Measurements from ENCODE around the gene CMIP.

Gene CMIP

GRCh38 chr16:81659249-81659648, 214.6 kb downstream of the CMIP start:
- no peak for DNase-seq (ENCODE audit: low read depth)

- no peak for DNase-seq (ENCODE audit: low read depth)
These were observed 216.5 kb downstream of the CMIP start for GRCh38 chr16:81661082-81661481.

- DNase-seq (ENCODE audit: low read depth) = no peak
These were observed 219.5 kb downstream of the CMIP start for GRCh38 chr16:81664153-81664552.

GRCh38 chr16:81665588-81665987, 221.0 kb downstream of the CMIP start:
- no peak for DNase-seq (ENCODE audit: low read depth)

- no peak for DNase-seq (ENCODE audit: low read depth)
These were observed 221.5 kb downstream of the CMIP start for GRCh38 chr16:81666113-81666512.

- no peak for DNase-seq (ENCODE audit: low read depth)
These were observed 223.9 kb downstream of the CMIP start for GRCh38 chr16:81668243-81669097.

- no peak for DNase-seq (ENCODE audit: low read depth)
These were observed 225.1 kb downstream of the CMIP start for GRCh38 chr16:81669473-81670350.

GRCh38 chr16:81671738-81672597, 227.4 kb downstream of the CMIP start:
- DNase-seq (ENCODE audit: low read depth) = no peak

- DNase-seq (ENCODE audit: low read depth) = no peak
These were observed 228.8 kb downstream of the CMIP start for GRCh38 chr16:81673432-81673831.

GRCh38 chr16:81675662-81676061, 231.1 kb downstream of the CMIP start:
- no peak for DNase-seq (ENCODE audit: low read depth)

GRCh38 chr16:81676066-81676882, 231.7 kb downstream of the CMIP start:
- no peak for DNase-seq (ENCODE audit: low read depth)

- no peak for DNase-seq (ENCODE audit: low read depth)
These were observed 232.5 kb downstream of the CMIP start for GRCh38 chr16:81676883-81677737.

GRCh38 chr16:81678326-81679095, 233.9 kb downstream of the CMIP start:
- no peak for DNase-seq (ENCODE audit: low read depth)

GRCh38 chr16:81679721-81680430, 235.3 kb downstream of the CMIP start:
- DNase-seq (ENCODE audit: low read depth) = no peak

GRCh38 chr16:81680444-81681275, 236.1 kb downstream of the CMIP start:
- DNase-seq (ENCODE audit: low read depth) = no peak

- DNase-seq (ENCODE audit: low read depth) = no peak
These were observed 236.7 kb downstream of the CMIP start for GRCh38 chr16:81681311-81681710.

GRCh38 chr16:81684242-81684837, 239.7 kb downstream of the CMIP start:
- DNase-seq (ENCODE audit: low read depth) = no peak

All from activated T-cell treated with anti-CD3 and anti-CD28 coated beads for 1 hour (primary cell).